Measurements from ENCODE around the gene UBXN6.

UBXN6 gene

DNA sequence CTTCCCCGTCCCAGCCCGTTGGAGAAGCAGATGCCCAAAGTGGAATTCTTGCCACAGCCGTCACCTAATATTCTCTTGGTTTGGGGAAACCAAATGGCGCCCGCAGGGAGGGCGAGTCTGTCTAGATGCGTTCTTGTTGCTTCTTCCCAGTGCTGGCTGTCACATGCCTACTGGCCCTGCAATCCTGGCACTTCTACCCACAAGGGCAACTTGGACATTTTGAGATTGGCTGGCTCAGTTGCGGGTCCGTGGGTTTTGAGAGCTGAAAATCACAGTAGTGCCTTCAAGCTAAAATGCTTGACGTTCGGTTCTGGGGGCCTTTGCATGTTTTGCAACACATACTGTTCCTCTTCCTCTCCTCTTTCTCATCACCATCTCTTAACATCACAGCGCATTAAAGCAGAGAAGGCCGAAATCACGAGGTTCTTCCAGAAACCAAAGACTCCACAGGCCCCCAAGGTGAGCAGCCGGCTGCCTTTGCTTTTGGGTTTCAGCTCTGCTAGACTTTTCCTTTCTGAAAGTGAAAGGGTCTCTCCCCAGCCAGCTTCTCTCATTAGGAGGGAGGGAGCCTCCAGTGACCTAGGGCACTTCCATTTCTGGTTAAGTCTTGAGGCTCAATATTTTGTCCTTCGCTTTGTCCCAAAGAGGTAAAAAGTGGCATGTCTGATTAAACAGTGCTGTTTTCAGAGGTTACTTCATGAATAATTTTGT, 34.0 kb downstream of the UBXN6 start:
- no peak for DNase-seq (ENCODE audit: low read depth in 1 of 2, low spot score in 1 of 2)
- no peaks in the 10 kb centered on the region for H3K27me3 ChIP-seq (ENCODE audit: insufficient read depth, poor library complexity, severe bottlenecking)
- H3K27ac ChIP-seq (replicated peaks) = no peak overlapping the region
- TF ChIP-seq POLR2AphosphoS5 (IDR thresholded peaks at IDR 0.05; ENCODE audit: low read depth) (no peak), SPI1 (IDR thresholded peaks at IDR 0.05; ENCODE audit: borderline replicate concordance, low read depth) (no peak), GABPA (IDR thresholded peaks at IDR 0.05; ENCODE audit: low read depth) (no peak), CTCF (IDR thresholded peaks at IDR 0.05; ENCODE audit: insufficient read depth, low read length) (no peak)
- TF ChIP-seq, protein P1, sequence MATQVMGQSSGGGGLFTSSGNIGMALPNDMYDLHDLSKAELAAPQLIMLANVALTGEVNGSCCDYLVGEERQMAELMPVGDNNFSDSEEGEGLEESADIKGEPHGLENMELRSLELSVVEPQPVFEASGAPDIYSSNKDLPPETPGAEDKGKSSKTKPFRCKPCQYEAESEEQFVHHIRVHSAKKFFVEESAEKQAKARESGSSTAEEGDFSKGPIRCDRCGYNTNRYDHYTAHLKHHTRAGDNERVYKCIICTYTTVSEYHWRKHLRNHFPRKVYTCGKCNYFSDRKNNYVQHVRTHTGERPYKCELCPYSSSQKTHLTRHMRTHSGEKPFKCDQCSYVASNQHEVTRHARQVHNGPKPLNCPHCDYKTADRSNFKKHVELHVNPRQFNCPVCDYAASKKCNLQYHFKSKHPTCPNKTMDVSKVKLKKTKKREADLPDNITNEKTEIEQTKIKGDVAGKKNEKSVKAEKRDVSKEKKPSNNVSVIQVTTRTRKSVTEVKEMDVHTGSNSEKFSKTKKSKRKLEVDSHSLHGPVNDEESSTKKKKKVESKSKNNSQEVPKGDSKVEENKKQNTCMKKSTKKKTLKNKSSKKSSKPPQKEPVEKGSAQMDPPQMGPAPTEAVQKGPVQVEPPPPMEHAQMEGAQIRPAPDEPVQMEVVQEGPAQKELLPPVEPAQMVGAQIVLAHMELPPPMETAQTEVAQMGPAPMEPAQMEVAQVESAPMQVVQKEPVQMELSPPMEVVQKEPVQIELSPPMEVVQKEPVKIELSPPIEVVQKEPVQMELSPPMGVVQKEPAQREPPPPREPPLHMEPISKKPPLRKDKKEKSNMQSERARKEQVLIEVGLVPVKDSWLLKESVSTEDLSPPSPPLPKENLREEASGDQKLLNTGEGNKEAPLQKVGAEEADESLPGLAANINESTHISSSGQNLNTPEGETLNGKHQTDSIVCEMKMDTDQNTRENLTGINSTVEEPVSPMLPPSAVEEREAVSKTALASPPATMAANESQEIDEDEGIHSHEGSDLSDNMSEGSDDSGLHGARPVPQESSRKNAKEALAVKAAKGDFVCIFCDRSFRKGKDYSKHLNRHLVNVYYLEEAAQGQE (IDR thresholded peaks at IDR 0.05; ENCODE audit: insufficient replicate concordance, low read depth) = no peak
- no peak overlapping the region for H3K4me3 ChIP-seq (replicated peaks; ENCODE audit: insufficient read depth, low read length)

DNA sequence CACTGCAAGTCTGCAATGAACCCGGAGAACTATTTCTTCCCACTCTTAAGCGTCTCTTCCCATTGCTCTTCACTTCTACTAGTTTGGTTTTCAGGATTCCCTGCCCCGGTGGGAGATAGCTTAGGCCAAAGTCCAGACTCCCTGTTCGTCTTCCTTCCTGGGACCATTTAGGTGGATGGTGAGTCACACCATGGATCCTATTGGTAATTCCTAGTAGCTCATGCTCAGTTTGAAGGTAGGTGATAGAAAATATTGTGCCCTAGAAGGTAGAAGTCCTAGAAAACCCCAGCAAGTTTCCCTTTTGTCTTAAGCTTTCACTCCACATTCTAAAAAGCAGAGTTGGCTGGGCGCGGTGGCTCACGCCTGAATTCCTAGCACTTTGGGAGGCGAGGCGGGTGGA, 41.3 kb downstream of the UBXN6 start:
- Histone ChIP-seq H3K27ac (replicated peaks) (no peak overlapping the region), H3K27me3 (ENCODE audit: insufficient read depth, poor library complexity, severe bottlenecking) (no peaks in the 10 kb centered on the region), H3K4me3 (replicated peaks; ENCODE audit: insufficient read depth, low read length) (no peak overlapping the region)
- no peak for DNase-seq (ENCODE audit: low read depth in 1 of 2, low spot score in 1 of 2)
- TF ChIP-seq GABPA (IDR thresholded peaks at IDR 0.05; ENCODE audit: low read depth) = no peak
- TF ChIP-seq, protein P1 (IDR thresholded peaks at IDR 0.05; ENCODE audit: insufficient replicate concordance, low read depth) = no peak
- TF ChIP-seq CTCF (IDR thresholded peaks at IDR 0.05; ENCODE audit: insufficient read depth, low read length) = no peak
- no peak for TF ChIP-seq POLR2AphosphoS5 (IDR thresholded peaks at IDR 0.05; ENCODE audit: low read depth)
- TF ChIP-seq SPI1 (IDR thresholded peaks at IDR 0.05; ENCODE audit: borderline replicate concordance, low read depth) = no peak

DNA sequence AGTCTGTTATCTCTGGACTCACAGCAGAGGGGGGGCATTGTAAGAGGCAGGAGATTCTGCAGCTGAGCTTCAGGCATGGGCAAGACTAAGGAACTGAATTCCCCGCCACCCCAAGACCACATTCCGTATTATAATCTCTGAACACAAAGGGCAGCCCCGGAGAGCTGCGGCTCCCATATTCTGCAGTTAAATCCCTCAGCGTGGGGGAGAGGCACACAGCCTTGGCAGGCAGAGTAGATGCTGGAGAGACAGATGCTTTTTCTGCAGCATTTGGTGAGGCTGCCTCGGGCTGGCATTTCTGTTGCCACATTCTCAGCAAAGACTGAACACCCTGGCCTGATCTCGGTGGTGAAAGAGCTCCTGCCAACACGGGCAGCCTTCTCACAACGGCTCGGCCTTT, 42.2 kb downstream of the UBXN6 start:
- H3K27ac ChIP-seq (replicated peaks) = no peak overlapping the region
- no peak overlapping the region for H3K4me3 ChIP-seq (replicated peaks; ENCODE audit: insufficient read depth, low read length)
- no peaks in the 10 kb centered on the region for H3K27me3 ChIP-seq (ENCODE audit: insufficient read depth, poor library complexity, severe bottlenecking)
- DNase-seq (ENCODE audit: low read depth in 1 of 2, low spot score in 1 of 2) = no peak
- TF ChIP-seq POLR2AphosphoS5 (IDR thresholded peaks at IDR 0.05; ENCODE audit: low read depth) (no peak), SPI1 (IDR thresholded peaks at IDR 0.05; ENCODE audit: borderline replicate concordance, low read depth) (no peak), CTCF (IDR thresholded peaks at IDR 0.05; ENCODE audit: insufficient read depth, low read length) (no peak), GABPA (IDR thresholded peaks at IDR 0.05; ENCODE audit: low read depth) (no peak)
- TF ChIP-seq, protein P1 (IDR thresholded peaks at IDR 0.05; ENCODE audit: insufficient replicate concordance, low read depth) = no peak
